Neural crest cell (in vitro differentiated cells): Measurements from ENCODE around the gene SIK3. TPM values are rescaled to one million over a fixed set of nuclear protein-coding genes. Genes with fewer than 3 reads are reported as not detected.

ENCODE experiments used
- DNase-seq: peaks from one replicate; pipeline ENCODE4 v3.0.0; 2021; ENCODE audit warnings: low read depth, mixed read lengths, low spot score
- H3K27ac Mint-ChIP-seq: one replicate; pipeline ENCODE4 v1.8.0; 2021; ENCODE audit warnings: mild to moderate bottlenecking, mixed read lengths; ENCODE audit not compliant: unreplicated experiment
- H3K27me3 Mint-ChIP-seq: 2 replicates; pipeline ENCODE4 v1.8.0; 2021; ENCODE audit warnings: low read depth, mild to moderate bottlenecking, mixed read lengths
- H3K36me3 Mint-ChIP-seq: 2 replicates; pipeline ENCODE4 v1.8.0; 2021; ENCODE audit warnings: low read depth, mild to moderate bottlenecking, mixed read lengths
- H3K4me1 Mint-ChIP-seq: 2 replicates; pipeline ENCODE4 v1.8.0; 2021; ENCODE audit warnings: mixed read lengths
- H3K4me3 Mint-ChIP-seq: one replicate; pipeline ENCODE4 v1.8.0; 2021; ENCODE audit warnings: mild to moderate bottlenecking, mixed read lengths
- H3K9me3 Mint-ChIP-seq: 2 replicates; pipeline ENCODE4 v1.8.0; 2021; ENCODE audit warnings: mixed read lengths
- CTCF ChIP-seq: fragments of 200-600 bp; sonication (generic); conservative IDR thresholded peaks from 2 replicates; pipeline ENCODE4 v1.5.0; 2021; ENCODE audit warnings: antibody characterized with exemption, mild to moderate bottlenecking
- total RNA-seq: library from RNA; stranded (reverse); gene quantifications from 2 replicates; pipeline ENCODE4 v1.2.1, GENCODE V29; 2021

Gene SIK3
- total RNA-seq, 1 donor from 2014 or later: 39.7 TPM

- no peaks in the 10 kb centered on the region for H3K27me3 Mint-ChIP-seq
- no peak for DNase-seq
- H3K4me3 Mint-ChIP-seq: no peak overlapping the region
- TF ChIP-seq CTCF: no peak
- H3K27ac Mint-ChIP-seq: no peak overlapping the region
- H3K4me1 Mint-ChIP-seq: no peaks in the 10 kb centered on the region
- no peaks in the 10 kb centered on the region for H3K36me3 Mint-ChIP-seq
- H3K9me3 Mint-ChIP-seq: no peaks in the 10 kb centered on the region
Observed at GRCh38 chr11:116825434-116825833, 272.8 kb downstream of the SIK3 start.

- no peaks in the 10 kb centered on the region for H3K36me3 Mint-ChIP-seq
- no peak for TF ChIP-seq CTCF
- DNase-seq: no peak
- no peaks in the 10 kb centered on the region for H3K27me3 Mint-ChIP-seq
- H3K27ac Mint-ChIP-seq: no peak within 1 kb of the TSS
- H3K4me3 Mint-ChIP-seq: no peak within 1 kb of the TSS
- H3K4me1 Mint-ChIP-seq: no peaks in the 10 kb centered on the region
- no peaks in the 10 kb centered on the region for H3K9me3 Mint-ChIP-seq
Observed at GRCh38 chr11:116823031-116823843, 275.0 kb downstream of the SIK3 start, which contains the start of gene APOA4. Gene APOA4 (minus strand): TSS chr11:116823304. CDS start chr11:116823191, 113 bp downstream.

- no peak overlapping the region for H3K27ac Mint-ChIP-seq
- DNase-seq: no peak
- no peaks in the 10 kb centered on the region for H3K36me3 Mint-ChIP-seq
- no peak overlapping the region for H3K4me3 Mint-ChIP-seq
- TF ChIP-seq CTCF: no peak
- H3K4me1 Mint-ChIP-seq: no peaks in the 10 kb centered on the region
- H3K9me3 Mint-ChIP-seq: no peaks in the 10 kb centered on the region
- H3K27me3 Mint-ChIP-seq: no peaks in the 10 kb centered on the region
Observed at GRCh38 chr11:116822575-116822974, 275.7 kb downstream of the SIK3 start.

- DNase-seq: no peak
- H3K4me1 Mint-ChIP-seq: no peaks in the 10 kb centered on the region
- H3K27ac Mint-ChIP-seq: no peak overlapping the region
- no peak overlapping the region for H3K4me3 Mint-ChIP-seq
- no peak for TF ChIP-seq CTCF
- H3K9me3 Mint-ChIP-seq: no peaks in the 10 kb centered on the region
- H3K27me3 Mint-ChIP-seq: no peaks in the 10 kb centered on the region
- H3K36me3 Mint-ChIP-seq: no peaks in the 10 kb centered on the region
Observed at GRCh38 chr11:116821050-116821918, 276.9 kb downstream of the SIK3 start.

GRCh38 chr11:116819049-116819448 is 279.2 kb downstream of the SIK3 start:
- no peak for DNase-seq
- H3K4me1 Mint-ChIP-seq: no peaks in the 10 kb centered on the region
- no peak overlapping the region for H3K4me3 Mint-ChIP-seq
- H3K27me3 Mint-ChIP-seq: no peaks in the 10 kb centered on the region
- no peak for TF ChIP-seq CTCF
- H3K9me3 Mint-ChIP-seq: no peaks in the 10 kb centered on the region
- H3K36me3 Mint-ChIP-seq: no peaks in the 10 kb centered on the region
- H3K27ac Mint-ChIP-seq: no peak overlapping the region
